Memory B cell (primary cell): ENCODE results near the gene SLC9A9.

Source experiments
- ATAC-seq: fragments of 150-1000 bp; cut with Tn5 transposase; 2 replicates; pipeline ENCODE4 v1.10.0; 2021; ENCODE audit warnings: low read depth, mild to moderate bottlenecking, moderate library complexity
- DNase-seq, 2 donors: peaks; one replicate each; pipeline ENCODE4 v3.0.0; 2022; ENCODE audit warnings: low spot score in 2 of 2
- H3K27ac Mint-ChIP-seq: one replicate; pipeline ENCODE4 v1.8.0; 2022; ENCODE audit warnings: mild to moderate bottlenecking, moderate library complexity, mixed read lengths
- H3K27me3 Mint-ChIP-seq: one replicate; pipeline ENCODE4 v1.8.0; 2022; ENCODE audit warnings: mixed read lengths
- H3K36me3 Mint-ChIP-seq: one replicate; pipeline ENCODE4 v1.8.0; 2022; ENCODE audit warnings: mild to moderate bottlenecking, mixed read lengths
- H3K4me1 Mint-ChIP-seq: one replicate; pipeline ENCODE4 v1.8.0; 2022; ENCODE audit warnings: mixed read lengths
- H3K4me3 Mint-ChIP-seq: one replicate; pipeline ENCODE4 v1.8.0; 2022; ENCODE audit warnings: mild to moderate bottlenecking, moderate library complexity, mixed read lengths
- H3K9me3 Mint-ChIP-seq: one replicate; pipeline ENCODE4 v1.8.0; 2022; ENCODE audit warnings: mixed read lengths

The SLC9A9 gene

GRCh38 chr3:143357700-143358099, 490.6 kb downstream of the SLC9A9 start:
- H3K4me3 Mint-ChIP-seq: no peak overlapping the region
- no peaks in the 10 kb centered on the region for H3K9me3 Mint-ChIP-seq
- no peak overlapping the region for H3K27ac Mint-ChIP-seq
- peaks cover 6% of the 10 kb centered on the region for H3K4me1 Mint-ChIP-seq
- H3K27me3 Mint-ChIP-seq: no peaks in the 10 kb centered on the region
- H3K36me3 Mint-ChIP-seq: peaks cover 13% of the 10 kb centered on the region
- ATAC-seq (no peak), DNase-seq (no peak)

DNA sequence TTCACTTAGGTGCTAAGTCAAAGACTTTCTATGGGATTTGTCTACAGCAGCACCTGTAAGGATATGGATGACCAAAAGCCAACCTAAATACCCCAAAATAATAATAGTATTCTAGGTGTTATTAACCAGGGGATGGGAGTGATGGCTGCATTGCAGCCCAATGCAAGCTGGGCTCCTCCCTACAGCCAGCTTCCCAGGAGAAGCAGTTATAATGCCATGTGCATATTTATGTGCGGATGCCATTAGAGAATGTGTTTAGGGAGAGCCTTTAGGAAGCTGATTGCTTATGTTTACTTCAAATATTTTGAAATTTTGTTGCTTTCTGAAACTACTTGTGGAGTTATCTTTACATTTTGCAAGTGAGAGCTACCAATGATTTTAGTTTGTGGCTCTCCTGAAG, 491.4 kb downstream of the SLC9A9 start:
- peaks cover 11% of the 10 kb centered on the region for H3K4me1 Mint-ChIP-seq
- no peak for DNase-seq
- ATAC-seq: no peak
- H3K9me3 Mint-ChIP-seq: no peaks in the 10 kb centered on the region
- no peak overlapping the region for H3K4me3 Mint-ChIP-seq
- peaks cover 8% of the 10 kb centered on the region for H3K36me3 Mint-ChIP-seq
- no peak overlapping the region for H3K27ac Mint-ChIP-seq
- H3K27me3 Mint-ChIP-seq: no peaks in the 10 kb centered on the region

DNA sequence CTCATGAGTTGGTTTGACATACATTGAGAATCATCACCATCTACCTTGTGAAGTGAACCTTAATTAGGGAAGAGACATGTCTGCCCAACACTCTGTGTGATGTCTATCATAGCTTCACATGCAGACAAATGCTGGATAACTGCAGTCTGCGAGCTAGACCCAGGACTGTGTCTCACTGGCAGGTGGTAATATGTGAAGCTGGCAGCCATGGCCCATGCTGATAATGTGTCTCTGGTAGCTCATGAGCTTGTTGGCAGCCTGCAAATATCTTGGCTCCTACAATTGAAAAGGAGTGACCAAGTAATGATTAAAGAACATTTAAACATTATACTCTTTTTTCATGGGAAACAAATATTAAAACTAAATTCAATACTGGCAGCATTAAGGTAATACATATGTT, 493.9 kb downstream of the SLC9A9 start:
- H3K36me3 Mint-ChIP-seq: peaks cover 5% of the 10 kb centered on the region
- ATAC-seq: no peak

DNA sequence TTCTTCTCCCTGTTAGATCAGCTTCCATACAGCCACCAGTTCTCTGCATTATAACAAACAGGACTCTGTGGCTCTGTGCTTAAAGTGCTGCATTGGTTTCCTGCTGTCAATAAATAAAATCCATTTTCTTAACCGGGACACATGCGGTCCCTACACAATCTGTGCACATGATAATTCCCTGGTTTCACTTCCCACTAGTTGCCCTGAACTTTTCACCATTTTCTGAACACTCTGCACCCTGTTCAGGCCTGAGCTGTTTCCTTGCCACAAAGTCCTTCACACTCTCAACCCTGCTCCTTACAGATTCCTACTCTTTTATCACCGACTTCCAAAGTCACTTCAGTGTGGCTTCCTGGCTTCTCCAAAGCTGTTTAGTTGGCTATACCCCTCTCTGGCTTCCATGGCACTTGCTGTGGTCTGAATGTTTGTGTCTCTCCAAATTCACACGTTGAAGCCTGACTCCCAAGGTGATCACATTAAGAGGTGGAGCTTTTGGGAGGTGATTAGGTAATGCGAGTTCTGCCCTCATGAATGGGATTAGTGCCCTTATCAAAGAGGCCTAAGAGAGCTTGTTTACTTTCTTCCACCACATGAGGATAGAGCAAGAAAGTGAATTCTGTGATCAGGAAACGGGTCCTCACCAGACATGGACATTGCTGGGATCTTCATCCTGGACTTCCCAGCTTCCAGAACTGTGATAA, 495.3 kb downstream of the SLC9A9 start:
- peak; percentile 68 for ATAC-seq
- H3K4me1 Mint-ChIP-seq: peaks cover 30% of the 10 kb centered on the region
- peak overlapping the region; percentile 39 for H3K27ac Mint-ChIP-seq
- H3K4me3 Mint-ChIP-seq: no peak overlapping the region
- DNase-seq: no peak
- H3K36me3 Mint-ChIP-seq: peaks cover 3% of the 10 kb centered on the region
- H3K9me3 Mint-ChIP-seq: no peaks in the 10 kb centered on the region
- H3K27me3 Mint-ChIP-seq: no peaks in the 10 kb centered on the region

More for the DNA sequence above, 493.9 kb downstream of the SLC9A9 start:
- DNase-seq: no peak
- H3K27me3 Mint-ChIP-seq: no peaks in the 10 kb centered on the region
- no peak overlapping the region for H3K4me3 Mint-ChIP-seq
- H3K27ac Mint-ChIP-seq: no peak overlapping the region
- H3K9me3 Mint-ChIP-seq: no peaks in the 10 kb centered on the region
- H3K4me1 Mint-ChIP-seq: peaks cover 25% of the 10 kb centered on the region

GRCh38 chr3:143351895-143352608, 496.2 kb downstream of the SLC9A9 start:
- H3K27ac Mint-ChIP-seq: no peak overlapping the region
- ATAC-seq: no peak
- peaks cover 32% of the 10 kb centered on the region for H3K4me1 Mint-ChIP-seq
- H3K36me3 Mint-ChIP-seq: peaks cover 1% of the 10 kb centered on the region
- no peak overlapping the region for H3K4me3 Mint-ChIP-seq
- no peaks in the 10 kb centered on the region for H3K9me3 Mint-ChIP-seq
- no peak for DNase-seq
- no peaks in the 10 kb centered on the region for H3K27me3 Mint-ChIP-seq

DNA sequence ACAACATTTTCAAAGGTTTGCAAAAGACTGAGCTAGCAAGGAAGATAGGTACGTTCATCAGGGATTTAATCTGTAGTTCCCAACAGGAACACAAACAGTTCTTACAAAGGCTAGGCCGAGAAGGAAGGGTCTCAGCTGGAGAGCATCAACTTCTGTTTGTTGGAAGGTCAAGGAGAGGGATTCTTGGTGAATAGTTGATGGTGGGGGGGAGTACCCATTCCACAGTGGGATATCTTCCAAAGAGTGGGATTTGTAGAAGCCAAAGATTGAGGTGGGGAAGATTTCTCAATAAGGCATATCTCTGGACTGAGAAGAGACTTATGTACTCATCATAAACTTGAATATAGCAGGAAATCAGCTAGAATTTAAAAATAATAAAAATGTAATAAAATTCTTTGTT, 496.9 kb downstream of the SLC9A9 start:
- DNase-seq (no peak), ATAC-seq (no peak)
- Mint-ChIP-seq H3K27me3 (no peaks in the 10 kb centered on the region), H3K9me3 (no peaks in the 10 kb centered on the region), H3K36me3 (peaks cover 2% of the 10 kb centered on the region), H3K27ac (no peak overlapping the region), H3K4me3 (no peak overlapping the region), H3K4me1 (peaks cover 32% of the 10 kb centered on the region)

- no peak overlapping the region for H3K4me3 Mint-ChIP-seq
- ATAC-seq (no peak), DNase-seq (no peak)
- H3K27ac Mint-ChIP-seq: no peak overlapping the region
- H3K36me3 Mint-ChIP-seq: peaks cover 4% of the 10 kb centered on the region
- peaks cover 32% of the 10 kb centered on the region for H3K4me1 Mint-ChIP-seq
- H3K27me3 Mint-ChIP-seq: no peaks in the 10 kb centered on the region
- no peaks in the 10 kb centered on the region for H3K9me3 Mint-ChIP-seq
Measured at GRCh38 chr3:143349455-143349854, 498.8 kb downstream of the SLC9A9 start.

- Mint-ChIP-seq H3K36me3 (peaks cover 4% of the 10 kb centered on the region), H3K4me1 (peaks cover 32% of the 10 kb centered on the region), H3K9me3 (no peaks in the 10 kb centered on the region), H3K27ac (no peak overlapping the region), H3K4me3 (peak overlapping the region; percentile 22), H3K27me3 (no peaks in the 10 kb centered on the region)
- ATAC-seq (peak; percentile 57), DNase-seq (no peak)
Measured at GRCh38 chr3:143348486-143349327, 499.6 kb downstream of the SLC9A9 start.

GRCh38 chr3:143344516-143345165, 503.6 kb downstream of the SLC9A9 start:
- H3K4me1 Mint-ChIP-seq: peaks cover 7% of the 10 kb centered on the region
- H3K27me3 Mint-ChIP-seq: no peaks in the 10 kb centered on the region
- ATAC-seq (no peak), DNase-seq (no peak)
- H3K27ac Mint-ChIP-seq: no peak overlapping the region
- peaks cover 4% of the 10 kb centered on the region for H3K36me3 Mint-ChIP-seq
- H3K4me3 Mint-ChIP-seq: no peak overlapping the region
- H3K9me3 Mint-ChIP-seq: no peaks in the 10 kb centered on the region

DNA sequence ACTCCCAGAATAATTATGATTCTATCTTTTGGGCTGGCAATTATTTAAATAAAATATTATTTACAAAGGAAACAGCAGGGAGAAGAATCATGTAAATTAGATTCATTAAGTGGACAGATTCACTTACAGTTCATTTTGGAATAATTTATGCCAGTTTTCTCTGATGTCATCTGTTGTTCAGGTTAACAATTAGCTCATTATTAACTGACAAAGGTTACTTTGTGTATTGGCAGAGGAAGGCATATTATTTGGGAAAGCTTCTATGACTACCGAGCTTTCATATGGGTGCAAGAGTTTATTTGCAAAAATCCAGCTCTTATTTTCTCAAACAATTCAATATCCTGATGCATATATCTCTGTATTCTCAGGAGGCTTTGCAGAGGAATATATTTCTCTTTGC, 504.3 kb downstream of the SLC9A9 start:
- H3K4me3 Mint-ChIP-seq: no peak overlapping the region
- peaks cover 4% of the 10 kb centered on the region for H3K36me3 Mint-ChIP-seq
- H3K9me3 Mint-ChIP-seq: no peaks in the 10 kb centered on the region
- DNase-seq (no peak), ATAC-seq (no peak)
- peaks cover 7% of the 10 kb centered on the region for H3K4me1 Mint-ChIP-seq
- H3K27me3 Mint-ChIP-seq: no peaks in the 10 kb centered on the region
- no peak overlapping the region for H3K27ac Mint-ChIP-seq

- H3K36me3 Mint-ChIP-seq: peaks cover 4% of the 10 kb centered on the region
- no peak overlapping the region for H3K27ac Mint-ChIP-seq
- no peak for ATAC-seq
- peaks cover 2% of the 10 kb centered on the region for H3K4me1 Mint-ChIP-seq
- no peaks in the 10 kb centered on the region for H3K27me3 Mint-ChIP-seq
- DNase-seq: no peak
- H3K4me3 Mint-ChIP-seq: no peak overlapping the region
- no peaks in the 10 kb centered on the region for H3K9me3 Mint-ChIP-seq
Measured at GRCh38 chr3:143343031-143343430, 505.2 kb downstream of the SLC9A9 start.

DNA sequence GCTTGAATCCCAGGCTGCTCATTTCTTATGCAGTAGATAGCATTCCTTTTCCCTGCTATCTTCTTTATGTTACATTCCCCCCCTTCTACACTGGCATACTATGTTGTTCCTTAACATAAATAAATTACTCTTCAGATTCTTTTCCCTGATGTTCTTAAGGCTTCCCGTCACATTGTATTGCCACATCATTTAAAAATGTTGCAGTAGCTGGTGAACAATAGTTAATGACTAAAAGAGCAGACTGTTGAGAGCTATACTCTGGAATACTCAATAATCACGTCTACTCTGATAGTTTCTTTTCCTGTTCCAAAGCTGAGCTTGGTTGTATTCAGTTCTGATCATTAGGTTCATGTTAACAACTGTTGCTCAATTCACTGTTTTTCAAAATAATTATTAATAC, 508.8 kb downstream of the SLC9A9 start:
- H3K4me1 Mint-ChIP-seq: no peaks in the 10 kb centered on the region
- no peak overlapping the region for H3K4me3 Mint-ChIP-seq
- no peak overlapping the region for H3K27ac Mint-ChIP-seq
- no peaks in the 10 kb centered on the region for H3K9me3 Mint-ChIP-seq
- no peaks in the 10 kb centered on the region for H3K27me3 Mint-ChIP-seq
- no peak for ATAC-seq
- peaks cover 1% of the 10 kb centered on the region for H3K36me3 Mint-ChIP-seq
- DNase-seq: no peak

DNA sequence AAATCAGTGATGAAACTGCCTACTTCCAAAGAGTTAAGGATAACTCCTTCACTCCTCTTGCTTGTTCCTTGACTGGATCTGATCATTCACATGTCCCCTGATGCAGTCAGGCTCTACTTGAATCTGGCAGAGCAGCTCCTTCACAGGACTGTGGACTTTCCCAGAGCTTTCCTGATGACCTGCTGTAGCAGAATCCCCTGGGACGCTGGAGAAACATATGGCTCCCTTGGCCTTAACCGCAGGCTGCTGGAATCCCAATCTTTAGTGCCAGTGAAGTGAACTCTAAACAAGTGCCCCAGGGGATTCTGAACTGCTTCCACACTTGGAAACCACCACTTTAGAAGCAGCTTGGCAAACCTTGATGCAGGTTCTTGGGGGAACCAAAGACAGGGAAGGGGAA, 510.9 kb downstream of the SLC9A9 start:
- no peaks in the 10 kb centered on the region for H3K9me3 Mint-ChIP-seq
- no peaks in the 10 kb centered on the region for H3K27me3 Mint-ChIP-seq
- no peaks in the 10 kb centered on the region for H3K4me1 Mint-ChIP-seq
- ATAC-seq (no peak), DNase-seq (no peak)
- no peak overlapping the region for H3K4me3 Mint-ChIP-seq
- peaks cover 1% of the 10 kb centered on the region for H3K36me3 Mint-ChIP-seq
- no peak overlapping the region for H3K27ac Mint-ChIP-seq

GRCh38 chr3:143334231-143334630, 514.0 kb downstream of the SLC9A9 start:
- DNase-seq (no peak), ATAC-seq (no peak)
- Mint-ChIP-seq H3K27ac (no peak overlapping the region), H3K9me3 (peaks cover 2% of the 10 kb centered on the region), H3K4me3 (no peak overlapping the region), H3K4me1 (no peaks in the 10 kb centered on the region), H3K27me3 (peaks cover 2% of the 10 kb centered on the region), H3K36me3 (peaks cover 5% of the 10 kb centered on the region)
